OCI-LY7 (cell line): Measurements from ENCODE around the gene ZNF716.
"Not testable (repeated sequence)": the region's sequence is repeated elsewhere in the genome, so short reads cannot be mapped to it uniquely, and the experiment has no call there.

Experiments
- CTCF ChIP-seq: fragments of 200-600 bp; sonication (generic); conservative IDR thresholded peaks from 2 replicates; pipeline ENCODE4 v1.5.1; 2014; ENCODE audit warnings: mild to moderate bottlenecking, antibody characterized with exemption, low read length, moderate library complexity, mixed read lengths
- EZH2phosphoT487 ChIP-seq: fragments of 200-600 bp; sonication (generic); IDR thresholded peaks from 2 replicates; pipeline ENCODE4 v1.6.1; 2018; ENCODE audit warnings: low read depth, borderline replicate concordance, mild to moderate bottlenecking, mixed run types, antibody characterized with exemption, low read length, moderate library complexity, mixed read lengths

- not testable (repeated sequence) for TF ChIP-seq CTCF, EZH2phosphoT487
Observed at GRCh38 chr7:57495111-57495510, 45.1 kb downstream of the ZNF716 start.
